Stromal cell of bone marrow (primary cell): ENCODE results near the gene N4BP2.

ENCODE experiments used
- DNase-seq: peaks from one replicate; pipeline ENCODE4 v3.0.0-alpha.2; 2012; ENCODE audit warnings: low read depth

N4BP2 gene

GRCh38 chr4:40192114-40193015, 135.7 kb downstream of the N4BP2 start:
- DNase-seq: no peak

GRCh38 chr4:40193016-40193571, 136.4 kb downstream of the N4BP2 start:
- no peak for DNase-seq

GRCh38 chr4:40193578-40193977, 136.9 kb downstream of the N4BP2 start:
- DNase-seq: no peak

GRCh38 chr4:40194602-40195161, 138.0 kb downstream of the N4BP2 start:
- DNase-seq: no peak

GRCh38 chr4:40195182-40196177, 138.8 kb downstream of the N4BP2 start:
- DNase-seq: no peak

- no peak for DNase-seq
These were observed 139.6 kb downstream of the N4BP2 start for GRCh38 chr4:40196272-40196671.

DNA sequence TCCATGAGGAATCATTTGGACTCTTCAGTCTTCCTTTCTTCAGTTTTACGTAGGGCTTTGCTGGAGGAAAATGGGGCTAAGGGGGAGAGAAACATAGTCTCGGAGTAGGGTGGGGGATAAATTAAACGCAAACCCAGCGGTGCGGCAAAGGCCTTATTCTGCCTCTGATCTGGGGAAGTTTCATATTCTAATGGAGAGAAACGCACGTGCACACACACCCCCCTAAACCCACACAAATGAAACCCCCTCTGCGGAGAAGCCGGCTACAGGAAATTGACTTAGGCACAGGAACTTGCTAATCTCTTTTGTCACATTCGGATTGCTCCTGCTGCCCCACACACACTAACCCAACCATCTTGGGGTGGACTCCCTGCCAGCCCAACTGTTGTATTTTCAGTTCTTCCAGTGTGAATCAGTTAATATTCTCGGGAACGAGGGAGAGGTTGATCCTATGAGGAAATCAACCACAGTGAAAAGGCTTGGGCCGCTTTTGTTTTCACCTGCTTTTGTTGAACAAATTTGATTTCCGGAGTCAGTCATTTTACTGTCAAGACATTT, 140.2 kb downstream of the N4BP2 start, which contains the start of gene RHOH:
TSS of gene RHOH (plus strand) at position 308 of the 558 bp plus-strand sequence. CDS start 46,356 bp downstream, outside the sequence.
- no peak for DNase-seq

DNA sequence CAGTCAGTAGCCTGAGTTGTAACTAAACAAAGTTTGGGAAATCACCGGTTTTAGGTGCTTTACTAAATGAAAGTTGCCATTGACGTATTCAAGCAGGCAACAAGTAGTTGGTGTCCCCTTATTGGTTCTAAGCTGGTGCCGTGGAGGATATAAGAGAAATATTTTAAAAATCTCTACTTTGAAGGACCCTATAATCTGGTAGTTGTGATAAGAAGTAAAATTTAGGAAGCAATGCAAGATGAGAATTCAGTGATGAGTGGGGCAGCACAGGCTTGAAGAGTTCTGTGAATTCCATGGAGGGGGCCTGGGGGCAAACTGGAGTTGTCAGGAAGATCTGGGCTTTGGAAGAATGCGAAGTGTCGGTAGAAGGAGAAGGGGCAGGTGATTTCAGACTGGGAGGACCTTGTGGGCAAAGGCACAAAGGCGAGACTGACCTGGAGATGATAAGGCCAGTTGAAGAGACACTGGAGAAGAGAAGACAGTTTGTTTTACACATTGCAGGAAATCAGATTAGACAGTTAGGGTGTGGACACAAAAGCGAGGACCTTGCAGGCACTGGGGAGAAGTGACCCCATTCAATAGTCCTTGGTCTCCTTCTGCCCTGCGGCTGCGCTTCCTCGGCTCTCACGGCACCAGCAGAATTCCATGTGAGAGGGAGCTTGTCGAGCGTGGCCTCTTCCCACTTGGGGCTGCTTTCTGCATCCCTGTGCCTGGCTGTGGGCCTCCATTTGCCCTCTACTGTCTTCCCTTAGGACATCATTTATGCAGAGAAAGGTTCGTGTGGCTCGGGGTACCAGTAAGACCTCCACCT, 141.4 kb downstream of the N4BP2 start:
- DNase-seq: no peak

DNA sequence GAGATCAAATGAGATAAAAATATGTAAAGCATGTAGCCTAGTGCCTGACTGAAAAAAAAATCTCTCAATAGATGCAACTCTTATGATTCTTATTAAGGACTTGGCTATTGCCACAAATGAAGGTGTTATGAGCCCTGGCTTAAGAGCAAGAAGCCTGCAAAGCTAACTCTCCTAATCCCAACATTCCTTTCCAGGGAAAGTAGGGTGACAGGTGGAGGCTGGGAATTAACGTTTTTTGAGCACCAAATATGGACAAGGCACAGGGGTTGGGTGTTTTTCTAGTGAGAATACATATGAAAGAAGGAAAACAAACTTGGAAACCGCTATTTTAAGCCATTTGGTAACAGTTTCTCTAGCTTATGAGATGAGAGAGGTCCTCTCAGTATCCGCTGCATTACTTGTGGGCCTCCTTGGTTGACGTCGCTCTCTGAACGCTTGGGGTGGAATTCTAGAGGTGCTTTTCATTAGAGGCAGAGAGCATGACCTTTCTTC, 142.6 kb downstream of the N4BP2 start:
- DNase-seq: no peak

DNA sequence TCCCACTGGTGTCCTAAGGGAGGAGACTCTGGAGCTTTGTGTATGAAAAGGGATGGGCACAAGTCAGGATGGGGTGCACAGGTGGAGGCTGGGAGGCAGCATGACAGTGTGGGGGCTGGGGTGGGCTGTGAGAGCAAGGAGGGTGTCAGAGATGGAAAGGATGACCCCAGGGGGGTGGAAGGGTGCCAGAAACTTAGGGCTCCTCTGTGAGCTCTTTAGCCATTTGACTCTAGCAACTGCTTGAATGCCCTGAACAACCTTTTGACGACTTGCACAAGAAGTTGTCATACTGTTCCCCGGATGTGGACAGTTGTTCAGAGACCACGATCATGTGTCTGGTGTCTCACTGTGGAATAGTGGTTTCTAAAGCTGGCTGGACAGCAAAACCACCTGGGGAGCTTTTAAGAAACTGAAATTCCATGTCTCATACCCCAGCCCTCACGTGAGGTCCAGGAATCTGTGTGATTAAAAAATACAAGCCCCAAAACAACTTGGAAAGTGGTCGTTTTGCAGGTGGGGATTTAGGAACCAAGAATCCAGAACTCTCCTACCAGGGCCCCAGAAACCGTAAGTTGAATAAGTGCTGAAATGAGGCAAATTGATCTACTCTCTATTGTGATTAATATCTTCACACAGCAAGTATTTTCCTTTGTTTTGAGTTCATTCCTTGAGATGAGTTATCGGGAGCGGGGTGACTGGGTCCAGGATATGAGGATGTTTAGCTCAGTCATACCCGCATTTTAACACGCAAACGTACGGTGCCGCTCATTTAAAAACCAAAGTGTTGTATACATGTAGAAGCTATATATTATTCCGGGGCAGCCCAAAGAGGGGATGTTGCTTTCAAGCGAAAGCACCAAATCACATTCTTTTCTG, 143.6 kb downstream of the N4BP2 start:
- DNase-seq: no peak

GRCh38 chr4:40200875-40201801, 144.5 kb downstream of the N4BP2 start:
- no peak for DNase-seq

- DNase-seq: no peak
These were observed 145.2 kb downstream of the N4BP2 start for GRCh38 chr4:40201898-40202297.

DNA sequence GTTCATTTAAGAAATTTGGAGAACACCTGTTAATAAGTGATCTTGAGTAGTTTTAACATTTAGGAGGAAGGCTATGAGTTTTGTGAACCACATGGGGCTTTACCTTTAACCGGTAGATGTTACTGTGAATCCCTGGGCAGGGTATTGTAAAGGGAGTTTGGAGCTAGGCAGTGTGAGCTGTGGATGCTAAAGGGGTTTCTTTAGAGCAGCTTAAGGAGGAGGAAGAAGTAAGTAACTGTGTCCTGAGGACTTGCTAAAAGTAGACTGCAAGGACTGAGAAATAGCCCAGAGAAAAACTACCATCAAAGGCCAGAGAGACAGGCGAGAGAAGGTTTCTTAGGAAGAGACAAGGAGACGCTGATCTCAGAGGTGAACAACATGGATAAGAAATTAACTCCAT, 145.8 kb downstream of the N4BP2 start:
- no peak for DNase-seq

DNA sequence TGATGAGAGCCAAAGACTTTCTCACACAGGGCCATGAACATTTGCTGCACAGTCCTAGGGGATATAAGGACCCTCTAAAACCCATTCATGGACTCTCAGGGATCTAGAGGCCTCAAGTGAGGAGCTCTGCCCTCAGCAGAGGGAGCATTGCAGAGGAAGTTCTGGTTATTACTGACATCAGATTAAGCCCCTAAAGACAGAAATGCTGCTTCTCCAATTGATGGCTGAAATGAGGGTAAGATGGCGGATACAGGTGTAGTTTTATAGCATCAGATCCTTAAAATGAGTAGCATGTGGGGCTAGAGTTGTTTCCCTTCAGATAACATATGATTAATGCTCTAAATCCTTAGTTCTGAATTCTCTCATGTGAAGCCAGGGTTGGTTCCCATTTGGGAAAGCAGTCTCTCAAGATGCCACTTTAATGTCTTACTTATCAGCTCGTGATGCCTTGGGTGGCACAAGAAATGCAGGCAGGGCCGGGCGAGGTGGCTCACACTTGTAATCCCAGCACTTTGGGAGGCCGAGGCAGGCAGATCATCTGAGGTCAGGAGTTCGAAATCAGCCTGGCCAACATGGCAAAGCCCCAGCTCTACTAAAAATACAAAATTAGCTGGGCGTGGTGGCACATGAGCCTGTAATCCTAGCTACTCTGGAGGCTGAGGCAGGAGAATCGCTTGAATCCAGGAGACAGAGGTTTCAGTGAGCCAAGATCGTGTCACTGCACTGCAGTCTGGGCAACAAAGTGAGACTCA, 148.0 kb downstream of the N4BP2 start:
- no peak for DNase-seq

DNA sequence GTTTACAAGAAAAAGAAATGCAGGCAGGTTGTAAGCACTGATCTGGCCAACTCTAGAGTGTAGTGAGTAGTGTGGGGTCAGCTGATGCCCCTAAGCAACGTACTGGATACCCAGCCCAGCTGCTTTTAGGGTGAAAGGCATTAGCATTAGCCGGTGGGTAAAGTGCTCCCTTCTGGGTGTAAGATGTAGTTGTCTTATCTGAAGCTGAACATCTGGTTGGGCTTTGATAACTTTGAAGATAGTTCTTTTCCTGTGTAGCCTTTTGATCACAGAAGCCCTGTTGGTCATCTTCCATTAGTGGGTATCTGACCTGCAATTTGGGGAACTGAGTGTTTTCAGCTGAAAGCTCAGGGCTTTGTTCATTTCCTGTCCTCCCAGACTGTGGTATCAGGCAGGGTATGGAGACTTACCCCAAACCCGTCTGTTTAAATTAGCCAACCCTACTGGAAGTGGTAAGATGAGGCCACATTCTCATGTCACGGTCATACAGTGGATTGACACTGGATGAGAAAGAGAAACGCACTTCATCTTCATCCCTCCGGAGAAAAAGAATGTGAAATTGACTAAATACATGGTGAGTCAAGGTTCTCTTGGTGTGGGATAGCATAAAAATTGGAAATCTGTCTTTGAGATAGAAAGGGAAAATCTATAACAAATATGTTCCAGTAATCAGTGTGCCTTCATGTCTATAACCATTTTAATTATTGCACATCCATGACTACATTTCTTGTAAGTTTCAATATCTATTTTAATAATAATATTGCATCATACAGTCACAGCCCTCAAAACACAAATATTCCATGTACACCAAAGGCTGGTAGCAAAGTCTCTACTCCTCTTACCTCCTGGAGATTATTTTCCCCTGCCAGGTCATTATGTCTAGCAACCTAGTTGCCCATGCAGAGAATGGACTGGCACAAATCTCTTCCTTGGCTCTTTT, 148.9 kb downstream of the N4BP2 start:
- no peak for DNase-seq

DNA sequence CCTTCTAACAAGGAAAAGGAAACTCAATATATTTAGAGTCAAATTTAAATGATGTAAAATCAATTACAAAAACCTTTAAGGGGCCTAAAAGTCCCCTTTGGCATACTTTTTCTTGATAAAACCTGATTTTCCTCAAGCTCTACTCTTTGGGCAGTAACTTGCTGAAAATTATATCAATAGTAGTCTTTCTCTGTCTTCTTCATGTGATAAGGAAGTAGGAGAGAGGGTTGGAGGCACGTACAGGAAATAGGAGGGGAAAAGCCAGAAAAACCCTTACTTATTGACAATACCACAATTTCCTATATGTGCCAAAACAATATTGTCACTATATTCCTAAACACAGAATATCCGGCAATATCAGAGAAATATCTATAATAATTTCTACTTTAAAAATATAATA, 149.8 kb downstream of the N4BP2 start:
- DNase-seq: no peak
